Suprapubic skin (tissue), 4 donors: Measurements from ENCODE around the gene UBR3.

Source experiments
- EP300 ChIP-seq: sonication (generic); formaldehyde crosslinking; IDR thresholded peaks from one replicate; pipeline ENCODE4 v1.6.1; 2017; ENCODE audit warnings: antibody characterized with exemption
- POLR2A ChIP-seq, 2 donors: fragments of 450-650 bp; IDR thresholded peaks; one replicate each; pipeline ENCODE4 v1.6.1; 2017; ENCODE audit warnings: antibody characterized with exemption in 2 of 2, mild to moderate bottlenecking in 2 of 2, moderate library complexity in 2 of 2
- POLR2AphosphoS5 ChIP-seq, 3 donors: sonication (generic); formaldehyde crosslinking; IDR thresholded peaks; one replicate each; pipeline ENCODE4 v1.6.1; 2017; ENCODE audit warnings: antibody characterized with exemption in 3 of 3
- TF ChIP-seq, protein P1 (sequence below), 2 donors: fragments of 200-600 bp in 1 of 2; fragments of 450-650 bp in 1 of 2; sonication (generic) in 1 of 2; IDR thresholded peaks; one replicate each; pipeline ENCODE4 v1.5.1; 2016 to 2019; ENCODE audit warnings: antibody characterized with exemption in 2 of 2, mild to moderate bottlenecking in 1 of 2, moderate library complexity in 1 of 2

DNA sequence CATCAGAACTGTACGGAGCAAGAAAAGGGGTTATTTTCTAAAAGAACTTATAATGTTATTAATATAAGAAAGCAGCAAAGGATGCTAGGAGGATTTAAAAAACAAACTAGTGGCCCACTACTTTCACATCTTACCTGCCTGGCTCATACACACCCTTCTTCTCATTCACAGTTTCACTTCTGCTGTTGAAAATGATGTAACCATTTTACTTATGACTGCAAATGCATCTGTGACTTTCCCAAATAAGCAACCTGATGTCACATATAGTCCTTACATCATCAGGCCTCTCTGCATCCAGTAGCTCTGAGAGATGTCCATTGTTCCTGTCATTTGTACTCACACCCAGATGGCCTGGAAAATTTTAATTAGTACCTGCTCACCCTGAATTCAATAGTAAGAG is 248.9 kb downstream of the UBR3 start:
- TF ChIP-seq POLR2A (IDR thresholded peaks at IDR 0.05) = no peak
- TF ChIP-seq, protein P1, sequence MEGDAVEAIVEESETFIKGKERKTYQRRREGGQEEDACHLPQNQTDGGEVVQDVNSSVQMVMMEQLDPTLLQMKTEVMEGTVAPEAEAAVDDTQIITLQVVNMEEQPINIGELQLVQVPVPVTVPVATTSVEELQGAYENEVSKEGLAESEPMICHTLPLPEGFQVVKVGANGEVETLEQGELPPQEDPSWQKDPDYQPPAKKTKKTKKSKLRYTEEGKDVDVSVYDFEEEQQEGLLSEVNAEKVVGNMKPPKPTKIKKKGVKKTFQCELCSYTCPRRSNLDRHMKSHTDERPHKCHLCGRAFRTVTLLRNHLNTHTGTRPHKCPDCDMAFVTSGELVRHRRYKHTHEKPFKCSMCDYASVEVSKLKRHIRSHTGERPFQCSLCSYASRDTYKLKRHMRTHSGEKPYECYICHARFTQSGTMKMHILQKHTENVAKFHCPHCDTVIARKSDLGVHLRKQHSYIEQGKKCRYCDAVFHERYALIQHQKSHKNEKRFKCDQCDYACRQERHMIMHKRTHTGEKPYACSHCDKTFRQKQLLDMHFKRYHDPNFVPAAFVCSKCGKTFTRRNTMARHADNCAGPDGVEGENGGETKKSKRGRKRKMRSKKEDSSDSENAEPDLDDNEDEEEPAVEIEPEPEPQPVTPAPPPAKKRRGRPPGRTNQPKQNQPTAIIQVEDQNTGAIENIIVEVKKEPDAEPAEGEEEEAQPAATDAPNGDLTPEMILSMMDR (IDR thresholded peaks at IDR 0.05) = no peak
- TF ChIP-seq EP300 = no peak
- no peak for TF ChIP-seq POLR2AphosphoS5 (IDR thresholded peaks at IDR 0.05)
